HFFc6 (cell line): ENCODE measurements around the gene NUMA1. TPM values are rescaled to one million over a fixed set of nuclear protein-coding genes. Genes with fewer than 3 reads are reported as not detected.
A peak's percentile ranks its signal among the peaks of the same experiment; 100 is the strongest.

Source experiments
- DNase-seq: peaks from one replicate; pipeline ENCODE4 v3.0.0-alpha.2; 2018
- H3K27ac Mint-ChIP-seq: 2 replicates; pipeline ENCODE4 v1.8.0; 2020; ENCODE audit warnings: mild to moderate bottlenecking, mixed read lengths
- H3K27me3 Mint-ChIP-seq: 2 replicates; pipeline ENCODE4 v1.8.0; 2021; ENCODE audit warnings: mild to moderate bottlenecking, moderate library complexity, mixed read lengths; ENCODE audit not compliant: insufficient read depth
- H3K36me3 Mint-ChIP-seq: 2 replicates; pipeline ENCODE4 v1.8.0; 2021; ENCODE audit warnings: low read depth, mixed read lengths
- H3K4me1 Mint-ChIP-seq: 2 replicates; pipeline ENCODE4 v1.8.0; 2020; ENCODE audit warnings: low read depth, mixed read lengths
- H3K4me3 Mint-ChIP-seq: 2 replicates; pipeline ENCODE4 v1.8.0; 2020; ENCODE audit warnings: mild to moderate bottlenecking, moderate library complexity, mixed read lengths
- H3K9me3 Mint-ChIP-seq: 2 replicates; pipeline ENCODE4 v1.8.0; 2020; ENCODE audit warnings: mild to moderate bottlenecking, mixed read lengths
- CTCF ChIP-seq: fragments of 200-600 bp; sonication (generic); IDR thresholded peaks from 2 replicates; pipeline ENCODE4 v1.5.0; 2021; ENCODE audit warnings: antibody characterized with exemption, mild to moderate bottlenecking
- total RNA-seq, 6 experiments: library from RNA; stranded (reverse); fragmentation: NEBNext Ultra II Directional; extraction: Animal tissue kit (Norgen Biotek cat#: 25700); gene quantifications; 2 replicates in 1 of 6; 3 replicates in 5 of 6; pipeline ENCODE4 v1.2.3, GENCODE V29; 2021

Gene NUMA1
- total RNA-seq, 6 experiments from 2014 or later = 127 to 148 (median 137) TPM

GRCh38 chr11:72100009-72100408 lies 19.7 kb upstream of the NUMA1 start:
- TF ChIP-seq CTCF = no peak
- no peak for DNase-seq
- Mint-ChIP-seq H3K9me3 (0 out of 2 replicates have a peak, but pooled peaks cover 4% of the 10 kb centered on the region), H3K27ac (peak overlapping the region; percentile 94; the same call in 1 of the 2 replicates), H3K4me1 (peaks cover 38% of the 10 kb centered on the region), H3K27me3 (peaks cover 6% of the 10 kb centered on the region), H3K4me3 (no peak overlapping the region), H3K36me3 (peaks cover 49% of the 10 kb centered on the region)

- no peak for TF ChIP-seq CTCF
- peaks cover 48% of the 10 kb centered on the region for H3K36me3 Mint-ChIP-seq
- peaks cover 31% of the 10 kb centered on the region for H3K4me1 Mint-ChIP-seq
- peaks cover 6% of the 10 kb centered on the region for H3K27me3 Mint-ChIP-seq
- H3K9me3 Mint-ChIP-seq = 0 out of 2 replicates have a peak, but pooled peaks cover 4% of the 10 kb centered on the region
- H3K4me3 Mint-ChIP-seq = no peak overlapping the region
- DNase-seq = no peak
- H3K27ac Mint-ChIP-seq = no peak overlapping the region
These were observed 18.4 kb upstream of the NUMA1 start for GRCh38 chr11:72098741-72099140.

- peak; percentile 87 for TF ChIP-seq CTCF
- H3K9me3 Mint-ChIP-seq = no peaks in the 10 kb centered on the region
- peaks cover 10% of the 10 kb centered on the region for H3K36me3 Mint-ChIP-seq
- H3K27ac Mint-ChIP-seq = peak overlapping the region; percentile 61
- H3K4me1 Mint-ChIP-seq = peaks cover 20% of the 10 kb centered on the region
- H3K4me3 Mint-ChIP-seq = no peak overlapping the region
- DNase-seq = no peak
- no peaks in the 10 kb centered on the region for H3K27me3 Mint-ChIP-seq
These were observed 10.9 kb upstream of the NUMA1 start for GRCh38 chr11:72091292-72091691.

GRCh38 chr11:72088076-72088808 lies 7.9 kb upstream of the NUMA1 start:
- Mint-ChIP-seq H3K4me1 (peaks cover 34% of the 10 kb centered on the region), H3K9me3 (no peaks in the 10 kb centered on the region), H3K27ac (peak overlapping the region; percentile 20; the same call in 1 of the 2 replicates), H3K4me3 (no peak overlapping the region), H3K36me3 (peaks cover 5% of the 10 kb centered on the region), H3K27me3 (peaks cover 2% of the 10 kb centered on the region; the same call in 1 of the 2 replicates)
- no peak for DNase-seq
- no peak for TF ChIP-seq CTCF

GRCh38 chr11:72085621-72086351 lies 5.4 kb upstream of the NUMA1 start:
- Mint-ChIP-seq H3K9me3 (no peaks in the 10 kb centered on the region), H3K4me3 (no peak overlapping the region), H3K27ac (no peak overlapping the region; the same call in 1 of the 2 replicates), H3K27me3 (peaks cover 2% of the 10 kb centered on the region), H3K4me1 (peaks cover 27% of the 10 kb centered on the region), H3K36me3 (peaks cover 5% of the 10 kb centered on the region)
- no peak for TF ChIP-seq CTCF
- DNase-seq = no peak
